Adrenal gland (tissue), 5 donors: ENCODE data around the gene IGFBP1.

ENCODE experiments used
- CTCF ChIP-seq, 6 experiments: fragments of 450-650 bp in 4 of 6; fragments of 200-600 bp in 2 of 6; sonication (generic) in 1 of 6; IDR thresholded peaks; 1 replicate in 5 of 6; 2 replicates in 1 of 6; pipeline versions ENCODE4 v1.5.1 to v1.8.0; 2016 to 2021; ENCODE audit warnings: antibody characterized with exemption in 6 of 6, mild to moderate bottlenecking in 2 of 6, moderate library complexity in 1 of 6
- POLR2A ChIP-seq, 2 donors: fragments of 450-650 bp; IDR thresholded peaks; one replicate each; pipeline ENCODE4 v1.6.1; 2017; ENCODE audit warnings: antibody characterized with exemption in 2 of 2, mild to moderate bottlenecking in 2 of 2, moderate library complexity in 1 of 2
- donor health status: DM: no; HTN: no; CAD: no.

- TF ChIP-seq CTCF (IDR thresholded peaks at IDR 0.05) (no peak), POLR2A (IDR thresholded peaks at IDR 0.05) (no peak)
Measured at GRCh38 chr7:45919231-45919784, 31.0 kb downstream of the IGFBP1 start.
